Measurements from ENCODE around the gene DCAF5.
"Not testable (repeated sequence)": the region's sequence is repeated elsewhere in the genome, so short reads cannot be mapped to it uniquely, and the experiment has no call there.

Gene DCAF5

DNA sequence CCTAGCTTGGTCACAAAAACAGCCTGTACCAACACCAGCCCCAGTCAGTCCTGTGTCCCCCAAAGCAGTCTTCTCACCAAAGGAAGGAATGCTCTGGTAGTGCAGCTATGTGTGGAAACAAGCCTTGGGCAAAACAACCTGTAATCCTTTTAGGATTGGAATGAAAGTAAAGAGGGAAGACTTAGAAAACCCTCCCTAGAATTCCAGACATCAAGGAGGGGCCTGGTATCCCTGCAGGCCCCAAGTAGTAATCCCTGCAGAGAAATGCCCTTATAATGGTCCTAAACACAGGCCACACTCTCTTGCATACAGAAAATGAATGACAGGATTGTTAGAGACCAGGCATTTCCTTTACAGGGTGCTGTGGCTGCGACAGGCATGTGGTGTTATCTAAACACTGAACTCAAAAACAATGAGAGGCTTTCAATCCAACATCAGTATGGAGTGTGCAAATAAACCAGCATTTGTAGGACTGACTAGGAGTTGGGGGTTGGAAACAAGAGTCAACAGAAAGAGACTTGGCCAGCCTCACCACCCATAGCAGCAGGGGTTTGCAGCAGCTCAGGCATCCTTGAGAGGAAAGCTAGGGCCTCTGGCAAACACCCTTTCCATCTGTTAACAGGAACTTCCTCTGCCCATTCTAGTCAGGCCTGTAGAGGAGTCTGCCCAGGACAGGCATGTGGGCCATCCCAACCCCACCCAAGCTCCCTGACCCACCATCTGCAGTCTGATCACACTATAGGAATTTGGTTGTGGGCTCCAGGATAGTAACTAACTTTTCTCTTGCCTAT, 59.1 kb downstream of the DCAF5 start:
- DNase-seq, result no peak

DNA sequence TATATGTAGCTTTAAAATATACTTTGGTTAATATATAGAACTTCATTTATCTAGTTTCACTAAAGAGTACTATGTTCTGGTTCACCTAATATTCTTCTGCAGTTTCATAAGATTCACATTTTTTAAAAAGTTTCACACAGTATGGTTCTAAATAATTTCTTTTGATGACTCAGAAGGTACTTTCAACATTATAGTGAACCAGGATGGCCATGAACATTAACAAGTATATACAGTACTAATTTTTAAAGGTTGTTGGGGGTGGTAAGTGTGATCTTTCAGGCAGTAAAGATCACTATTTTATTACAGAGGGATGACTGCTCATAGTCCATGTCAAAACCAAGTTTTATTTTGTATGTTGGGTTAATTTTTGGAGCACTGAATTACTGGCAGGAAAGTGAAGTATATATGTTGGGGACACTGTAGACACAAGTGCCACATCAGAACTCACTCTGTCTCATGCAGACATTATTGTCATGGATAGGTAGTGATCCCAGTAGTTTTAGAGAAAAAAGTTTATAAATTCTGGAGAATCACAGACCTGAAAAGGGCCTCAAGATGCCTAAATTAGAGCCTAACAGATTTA, 60.0 kb downstream of the DCAF5 start:
- DNase-seq, result no peak

DNA sequence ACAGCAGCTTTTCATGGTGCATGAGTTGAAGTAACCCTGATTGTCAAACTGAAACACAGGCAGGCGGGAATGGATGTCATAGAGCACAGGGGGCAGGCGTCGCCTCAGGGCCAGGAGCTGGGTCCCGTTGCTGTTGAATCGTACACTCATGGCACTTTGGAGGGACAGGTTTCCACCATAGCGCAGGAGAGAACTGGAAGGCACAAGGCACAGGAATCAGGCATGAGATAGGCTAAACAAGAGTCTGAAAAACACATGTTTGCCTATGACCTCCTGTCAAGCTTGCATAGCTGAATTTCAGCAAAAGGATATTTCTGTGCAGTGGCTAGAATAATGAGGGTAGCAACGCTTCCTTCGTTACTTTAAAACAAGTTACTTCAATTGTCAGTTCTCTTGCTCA, 61.2 kb downstream of the DCAF5 start:
- DNase-seq, result no peak

DNA sequence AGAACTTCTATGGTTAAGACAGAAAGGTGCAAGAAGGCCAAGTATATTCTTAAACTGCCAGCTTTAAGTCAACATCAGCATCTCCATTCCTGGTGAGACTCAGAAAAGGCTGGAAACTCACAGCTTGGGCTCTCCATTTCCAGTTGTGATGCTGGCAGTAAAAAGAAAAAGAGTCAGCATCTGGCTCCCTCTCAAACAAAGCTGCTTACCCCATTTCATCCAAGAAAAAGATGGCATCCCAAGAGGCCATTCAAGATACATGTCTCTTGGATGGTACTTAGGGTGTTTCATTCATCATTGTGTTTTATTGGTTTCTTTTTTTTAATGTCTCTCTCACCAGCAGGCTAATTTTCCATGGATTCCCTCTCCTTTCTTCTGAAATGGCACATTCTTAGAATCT, 61.9 kb downstream of the DCAF5 start:
- no peak for DNase-seq

DNA sequence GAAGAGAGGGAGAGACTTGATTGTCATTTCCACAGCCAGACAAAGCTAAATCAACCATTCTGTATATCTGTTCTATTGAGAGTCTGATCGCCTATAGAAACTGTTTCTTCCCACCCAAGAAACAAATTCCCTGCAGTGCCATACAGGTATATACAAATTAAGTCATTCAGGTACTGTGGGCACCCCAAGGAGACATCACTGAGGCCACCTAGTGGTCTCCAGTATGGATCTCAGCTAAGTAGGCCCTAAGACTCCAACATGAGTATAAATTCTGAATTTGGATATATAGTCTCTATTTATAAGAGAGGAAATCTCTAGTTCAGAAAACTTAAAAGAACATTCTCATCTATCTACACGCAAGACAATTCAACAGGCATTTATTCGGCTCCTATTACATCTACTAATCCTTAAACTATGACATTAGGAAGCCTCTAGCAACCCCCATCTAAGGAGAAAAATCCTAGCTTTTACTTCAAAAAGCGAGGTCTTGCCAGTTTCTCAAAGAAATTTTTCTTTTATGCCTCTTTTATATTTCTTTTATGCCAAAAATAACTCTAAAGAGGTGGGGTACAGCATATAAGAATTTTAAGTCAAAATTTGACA, 62.6 kb downstream of the DCAF5 start:
- DNase-seq, result no peak

DNA sequence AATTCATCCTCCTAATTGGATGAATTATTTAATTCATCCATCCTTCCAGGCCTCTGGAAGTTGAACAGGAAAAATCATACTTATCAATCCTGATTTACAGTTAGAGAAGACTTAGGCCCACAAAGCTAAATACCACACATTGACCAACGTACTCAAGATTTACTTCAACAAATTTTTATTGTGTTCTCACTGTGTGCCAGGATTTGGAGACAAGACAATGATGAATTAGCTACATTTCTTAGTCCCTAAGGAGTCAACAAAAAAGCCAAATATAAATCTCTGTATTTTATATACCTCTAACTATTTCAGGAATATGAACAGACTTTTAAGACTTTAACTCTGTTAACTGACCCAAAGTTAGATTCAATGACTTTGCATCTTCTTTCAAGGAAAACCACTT, 63.9 kb downstream of the DCAF5 start:
- no peak for DNase-seq

DNA sequence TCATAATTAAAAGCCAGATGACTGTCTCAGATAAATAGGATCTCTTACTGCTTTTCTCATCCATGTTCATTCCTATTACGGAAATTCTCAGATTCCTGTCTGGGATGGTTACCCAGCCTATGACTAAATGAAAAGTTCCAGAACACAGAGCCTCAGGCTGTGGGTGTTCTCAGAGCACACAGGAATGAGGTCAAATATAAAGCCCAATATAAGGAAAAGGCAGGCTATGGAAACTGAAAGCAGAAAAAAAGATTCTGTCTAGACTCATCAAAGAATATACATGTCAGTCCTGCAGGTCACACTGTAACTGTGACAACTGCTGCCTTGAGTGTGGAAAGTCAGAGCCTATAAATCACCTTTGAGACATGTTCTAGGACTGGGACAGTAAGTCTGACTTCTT, 64.3 kb downstream of the DCAF5 start:
- DNase-seq, result no peak

DNA sequence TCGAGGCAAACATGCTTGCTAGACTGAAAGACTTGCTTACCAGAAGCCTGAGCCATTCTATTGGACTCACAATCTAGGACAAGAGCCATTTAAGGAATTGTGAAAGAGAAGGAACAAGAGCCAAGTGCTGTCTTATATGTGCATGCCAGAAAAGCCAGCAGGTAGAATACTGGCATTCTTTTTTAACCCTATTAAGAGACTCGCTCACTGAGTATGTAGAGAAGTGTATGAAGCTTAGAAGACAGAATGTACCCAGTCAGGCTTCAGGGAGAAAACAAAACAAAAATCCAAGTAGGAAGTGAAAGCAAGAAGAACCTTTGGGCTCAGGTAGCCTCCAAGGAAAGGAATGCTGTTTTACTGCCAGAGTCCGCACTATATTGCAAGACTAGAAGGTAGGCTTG, 65.9 kb downstream of the DCAF5 start:
- DNase-seq, result no peak

DNA sequence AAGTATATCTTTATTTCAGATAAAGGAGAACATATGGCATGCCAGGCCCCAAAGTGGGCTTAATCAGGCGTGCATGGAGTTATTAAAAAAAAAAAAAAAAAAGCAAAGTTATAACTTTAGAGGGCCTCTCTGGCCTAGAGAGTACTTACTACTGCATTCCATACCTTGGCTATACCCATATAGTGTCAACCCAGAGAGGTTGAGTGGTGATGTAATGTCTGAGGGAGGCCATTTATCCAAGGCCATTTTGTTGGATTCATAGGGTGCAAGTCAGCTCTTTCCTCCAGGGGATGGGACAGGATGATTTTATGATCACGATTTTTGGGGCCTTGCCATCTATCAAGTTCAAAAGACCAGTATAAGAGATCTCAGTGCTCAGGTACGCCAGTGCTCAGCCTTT, 66.4 kb downstream of the DCAF5 start:
- DNase-seq, result no peak

DNA sequence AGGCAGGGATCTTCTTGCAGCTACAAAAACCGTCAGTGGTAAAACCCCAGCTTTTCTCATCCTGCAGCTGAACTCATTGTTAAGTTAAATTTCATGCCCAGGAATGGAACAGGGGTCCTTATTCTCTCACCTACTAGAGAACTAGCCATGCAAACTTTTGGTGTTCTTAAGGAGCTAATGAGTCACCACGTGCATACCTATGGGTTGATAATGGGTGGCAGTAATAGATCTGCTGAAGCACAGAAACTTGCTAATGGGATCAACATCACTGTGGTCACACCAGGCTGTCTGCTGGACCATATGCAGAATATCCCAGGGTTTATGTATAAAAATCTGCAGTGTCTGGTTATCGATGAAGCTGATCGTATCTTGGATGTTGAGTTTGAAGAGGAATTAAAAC, 68.9 kb downstream of the DCAF5 start:
- DNase-seq, result no peak

DNA sequence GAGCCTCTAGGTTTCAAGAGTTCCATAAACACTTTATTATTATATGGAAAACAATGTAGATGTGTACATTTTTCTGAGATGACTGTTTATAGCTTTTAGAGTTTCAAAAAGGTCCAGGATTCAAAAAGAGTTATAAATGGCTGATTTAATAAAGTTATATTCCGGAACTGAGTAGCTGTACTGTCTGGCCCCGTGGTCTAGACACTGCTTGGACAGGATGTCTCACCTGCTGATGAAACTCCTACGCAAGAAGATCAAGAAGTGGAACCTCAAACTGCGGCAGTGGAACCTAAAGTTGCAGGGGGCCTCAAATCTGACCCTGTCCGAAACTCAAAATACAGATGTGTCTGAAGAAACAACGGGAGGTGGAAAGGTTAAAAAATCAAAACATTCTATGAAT, 69.7 kb downstream of the DCAF5 start:
- DNase-seq, result no peak

DNA sequence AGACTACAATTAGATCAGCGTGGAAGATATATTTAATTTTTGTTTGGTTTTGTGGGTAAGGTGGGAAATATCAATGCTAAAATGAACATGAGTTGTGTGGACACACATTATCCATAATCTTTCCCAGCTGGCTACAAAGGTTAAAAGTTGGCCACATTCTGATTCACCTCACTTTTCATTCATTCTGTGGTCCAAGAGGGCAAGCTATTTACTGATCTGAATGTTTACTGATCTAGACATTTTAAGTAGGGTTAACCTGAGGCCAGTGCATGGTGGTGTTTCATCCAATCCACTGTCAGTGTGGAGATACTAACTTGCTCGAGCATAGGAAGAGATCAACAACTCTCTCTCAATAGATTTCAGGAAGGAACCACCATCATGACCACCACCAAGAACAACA, 71.6 kb downstream of the DCAF5 start:
- no peak for DNase-seq

DNA sequence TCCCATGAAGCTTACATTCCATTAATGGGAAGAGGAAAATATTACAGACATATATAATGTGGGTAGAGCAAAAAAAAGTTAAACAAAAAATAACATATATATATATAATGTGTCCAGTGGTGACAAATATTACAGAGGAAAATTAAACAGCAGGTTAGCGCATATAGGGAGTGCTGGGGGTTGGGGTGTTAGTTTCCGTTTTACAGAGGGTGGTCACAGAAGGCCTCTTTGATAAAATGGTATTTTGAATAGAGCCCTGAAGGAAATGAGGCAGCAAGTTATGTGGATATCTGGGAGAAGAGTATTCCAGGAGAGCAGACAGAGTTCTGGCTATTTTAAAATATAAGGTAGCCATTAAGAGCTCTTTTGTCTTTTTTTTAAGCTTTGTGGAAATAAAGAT, 73.2 kb downstream of the DCAF5 start:
- DNase-seq, result no peak

DNA sequence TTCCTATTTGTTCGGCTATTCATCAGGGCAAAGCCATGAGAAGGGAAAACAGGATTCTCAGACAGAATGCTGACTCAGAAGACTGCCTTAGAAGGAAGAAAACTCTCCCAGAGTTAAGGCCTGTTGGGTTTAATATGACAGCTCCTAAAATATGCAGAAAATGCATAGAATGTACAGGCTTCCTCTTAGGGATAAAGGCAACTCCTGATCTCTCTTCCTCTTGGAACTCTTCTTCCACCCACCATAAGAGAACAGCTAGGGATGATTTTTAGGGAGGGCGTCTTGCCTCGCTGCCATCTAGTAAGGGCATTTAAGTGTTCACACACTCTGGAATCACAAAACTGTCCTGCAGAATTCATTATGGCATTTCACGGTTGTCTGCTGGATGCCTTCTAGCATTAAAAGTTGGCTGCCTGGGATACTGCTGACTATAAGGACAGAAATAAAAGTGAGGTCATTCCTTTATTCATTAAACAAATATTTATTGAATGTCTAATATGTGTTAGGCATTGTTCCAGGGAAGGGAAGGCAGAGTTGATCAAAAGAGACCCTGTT, 73.7 kb downstream of the DCAF5 start:
- DNase-seq, result no peak

DNA sequence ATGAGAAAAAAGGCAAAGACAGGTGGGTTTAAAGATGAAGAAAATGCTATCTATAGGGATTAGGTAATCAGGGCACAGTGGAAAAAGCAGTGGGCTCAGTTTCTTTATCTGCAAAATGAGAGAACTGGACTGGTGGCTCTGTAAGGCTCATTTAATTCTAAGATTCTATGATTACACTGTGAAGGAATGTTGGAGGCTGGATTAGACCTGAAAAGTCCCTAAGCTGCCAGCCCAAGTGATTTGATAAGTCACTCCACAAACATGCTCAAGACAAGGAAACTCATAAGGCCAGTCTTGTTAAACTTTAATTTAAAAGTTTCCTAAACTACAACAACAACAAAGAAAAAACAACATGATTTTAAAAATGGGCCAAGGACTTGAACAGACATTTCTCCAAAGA, 75.1 kb downstream of the DCAF5 start:
- DNase-seq, result no peak

DNA sequence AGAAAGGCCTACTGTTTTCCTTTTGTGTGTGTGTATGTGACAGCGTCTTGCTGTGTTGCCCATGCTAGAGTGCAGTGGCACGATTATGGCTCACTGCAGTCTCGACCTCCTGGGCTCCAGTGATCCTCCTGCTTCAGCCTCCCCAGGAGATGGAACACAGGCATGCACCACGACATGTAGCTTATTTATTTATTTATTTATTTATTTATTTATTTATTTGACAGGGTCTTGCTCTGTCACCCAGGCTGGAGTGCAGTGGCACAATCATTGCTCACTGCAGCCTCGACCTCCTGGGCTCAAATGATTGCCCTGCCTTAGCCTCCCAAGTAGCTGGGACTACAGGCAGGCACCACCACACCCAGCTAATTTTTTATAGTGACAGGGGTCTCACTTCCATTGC, 75.7 kb downstream of the DCAF5 start:
- DNase-seq, result not testable (repeated sequence)

DNA sequence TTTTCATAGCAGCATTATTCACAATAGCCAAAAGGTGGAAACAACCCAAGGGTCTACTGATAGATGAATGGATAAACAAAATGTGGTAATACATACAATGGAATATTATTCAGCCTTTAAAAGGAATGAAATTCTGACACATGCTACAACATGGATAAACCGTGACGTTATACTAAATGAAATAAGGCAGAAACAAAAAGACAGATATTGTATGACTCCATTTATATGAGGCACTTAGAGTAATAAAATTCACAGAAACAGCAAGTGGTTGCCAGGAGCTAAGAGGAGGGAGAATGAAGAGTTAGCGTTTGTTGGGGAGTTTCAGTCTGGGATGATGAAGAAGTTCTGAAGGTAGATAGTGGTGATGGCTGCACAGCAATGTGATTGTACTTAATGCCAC, 76.6 kb downstream of the DCAF5 start:
- DNase-seq, result no peak

DNA sequence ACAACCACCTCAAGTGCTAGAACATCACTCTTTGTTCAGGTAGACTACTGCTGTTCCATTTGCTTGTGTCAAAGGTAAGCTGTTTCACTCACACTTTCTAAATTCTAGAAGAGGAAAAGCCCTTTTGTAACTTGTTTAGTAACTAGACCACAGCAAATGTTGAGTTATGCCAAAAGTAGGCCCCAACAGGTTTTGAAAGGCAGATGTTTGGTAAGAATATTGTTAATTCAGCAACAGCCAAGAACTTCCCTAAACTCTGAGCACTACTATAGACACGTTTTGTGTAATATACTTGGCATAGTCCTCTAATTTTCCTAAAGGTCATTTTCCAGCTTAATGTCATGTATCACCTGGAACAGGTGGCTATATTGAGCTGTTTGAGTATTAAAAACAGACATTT, 79.0 kb downstream of the DCAF5 start:
- DNase-seq, result no peak

DNA sequence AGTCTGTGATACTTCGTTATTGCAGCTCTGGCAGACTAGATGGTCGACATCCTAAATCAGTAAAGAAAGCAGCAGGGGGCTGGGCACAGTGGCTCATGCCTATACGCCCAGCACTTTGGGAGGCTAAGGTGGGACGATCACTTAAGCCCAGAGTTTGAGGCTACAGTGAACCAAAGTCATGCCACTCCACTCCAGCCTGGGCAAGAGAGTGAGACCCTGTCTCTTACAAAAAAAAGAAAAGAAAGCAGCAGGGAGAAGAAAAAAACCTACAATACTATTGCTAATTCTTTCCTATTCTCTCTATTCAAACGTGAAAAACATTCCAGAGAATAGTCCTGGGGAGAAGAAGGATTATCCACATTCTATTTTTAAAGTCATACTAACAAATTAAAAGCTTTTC, 79.5 kb downstream of the DCAF5 start:
- DNase-seq, result no peak

DNA sequence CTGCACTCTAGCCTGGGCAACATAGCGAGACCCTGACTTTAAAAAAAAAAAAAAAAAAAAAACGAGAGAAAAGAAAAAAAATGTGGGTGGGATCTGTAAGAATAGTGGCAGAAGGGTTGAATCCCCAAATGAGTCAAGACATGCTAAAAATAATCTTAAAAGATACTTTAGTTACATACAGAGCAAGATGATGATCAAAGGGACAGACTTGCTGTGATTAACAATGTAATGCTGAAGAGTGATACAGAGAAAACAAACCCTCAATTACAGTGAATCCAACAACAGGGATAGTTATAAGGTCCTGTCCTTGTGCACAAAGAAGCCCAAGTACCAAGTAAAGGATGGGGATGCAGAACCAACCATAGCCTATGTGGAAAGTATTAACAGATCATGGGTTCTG, 80.3 kb downstream of the DCAF5 start:
- no peak for DNase-seq

DNA sequence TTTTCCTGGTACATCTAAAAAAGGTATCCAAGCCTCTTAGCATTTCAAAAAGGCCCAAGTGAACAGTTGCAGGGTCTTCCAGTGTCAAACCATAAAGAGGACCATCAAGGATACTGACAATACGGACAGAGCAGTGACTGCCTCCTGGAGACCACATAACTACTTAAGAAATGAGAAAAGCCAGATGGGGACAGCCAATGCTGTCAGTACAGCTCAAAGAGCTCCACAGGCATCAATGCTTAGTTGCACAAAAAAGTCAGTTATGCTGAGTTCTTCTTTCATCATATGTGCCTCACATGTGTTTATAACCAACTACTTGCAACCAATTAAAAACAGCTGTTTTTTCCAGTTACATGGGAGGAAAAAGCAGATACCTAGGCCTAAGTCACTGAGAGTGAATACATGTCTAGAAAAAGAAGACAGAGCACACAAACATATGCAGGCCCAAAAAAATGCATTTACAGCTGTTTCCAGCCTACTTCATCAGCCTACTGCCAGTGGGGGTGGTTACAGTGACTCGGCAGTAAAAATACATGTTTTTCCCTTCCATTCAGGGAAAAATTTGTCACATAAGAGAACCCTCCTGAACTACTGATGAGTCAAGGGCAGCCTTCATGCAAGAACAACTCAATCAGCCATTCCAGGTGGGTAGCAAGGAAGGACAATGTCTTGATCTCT, 84.0 kb downstream of the DCAF5 start:
- DNase-seq, result no peak

DNA sequence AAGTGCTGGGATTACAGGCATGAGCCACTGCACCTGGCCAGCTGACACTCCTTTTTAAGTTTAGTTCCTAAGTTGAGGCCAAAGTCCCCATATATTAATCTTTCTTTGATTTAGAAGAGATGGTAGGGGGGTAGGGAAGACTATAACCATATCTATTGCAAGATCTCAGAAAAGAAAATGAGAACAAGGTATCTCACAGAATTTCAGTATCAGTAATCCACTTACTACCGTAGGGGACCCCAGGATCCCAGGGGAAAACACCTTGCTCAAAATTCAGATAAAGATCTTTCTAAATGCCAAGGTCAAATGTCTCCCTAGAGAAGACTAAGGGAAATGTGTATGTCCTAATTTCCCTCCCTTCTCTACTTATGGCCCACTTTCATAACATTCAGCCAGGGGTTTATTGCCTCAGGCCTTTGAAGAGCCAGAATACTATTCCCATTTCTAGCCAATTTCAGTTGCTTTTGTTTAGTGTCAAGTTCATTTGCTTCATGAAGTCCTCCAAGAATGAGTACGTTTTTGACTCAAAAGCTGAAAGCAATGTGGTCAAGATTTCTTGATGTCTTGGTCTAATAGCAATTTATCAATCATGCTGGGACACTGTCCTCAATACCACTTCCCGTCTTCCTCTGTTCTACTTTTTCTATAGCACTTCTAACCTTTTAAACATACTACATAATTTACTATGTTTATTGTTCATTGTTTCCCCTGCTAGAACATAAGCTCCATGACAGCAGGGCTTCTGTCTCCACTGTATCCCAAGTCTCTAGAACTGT, 86.3 kb downstream of the DCAF5 start:
- DNase-seq, result no peak

DNA sequence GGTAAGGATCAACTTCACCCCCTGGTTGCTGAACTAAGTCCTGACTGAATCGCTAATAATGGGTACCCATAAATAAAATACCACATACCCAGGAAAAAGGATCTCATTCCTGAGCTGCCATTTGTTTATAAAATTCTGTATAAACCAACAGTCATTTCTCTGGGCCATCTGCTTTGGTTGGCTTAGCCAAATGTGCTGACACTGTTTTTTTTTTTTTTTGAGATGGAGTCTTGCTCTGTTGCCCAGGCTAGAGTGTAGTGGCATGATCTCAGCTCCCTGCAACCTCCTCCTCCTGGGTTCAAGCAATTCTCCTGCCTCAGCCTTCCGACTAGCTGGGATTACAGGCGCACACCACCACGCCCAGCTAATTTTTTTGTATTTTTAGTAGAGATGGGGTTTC, 87.0 kb downstream of the DCAF5 start:
- DNase-seq, result not testable (repeated sequence)

Measured in NCI-H187 (cell line).